Retinal pigment epithelial cell (primary cell): ENCODE data around the gene C11orf42.

Experiments
- DNase-seq: peaks from one replicate; pipeline ENCODE4 v3.0.0-alpha.2; 2010; ENCODE audit warnings: low read depth
- H3K4me3 ChIP-seq: 2 replicates; pipeline ENCODE4 v1.5.1; 2011; ENCODE audit warnings: mild to moderate bottlenecking, low read length, control low read depth, moderate library complexity
- TF ChIP-seq, protein P1 (sequence below): conservative IDR thresholded peaks from 2 replicates; pipeline ENCODE4 v1.5.1; 2011; ENCODE audit warnings: low read depth, low read length, control low read depth, inconsistent platforms

The C11orf42 gene

DNA sequence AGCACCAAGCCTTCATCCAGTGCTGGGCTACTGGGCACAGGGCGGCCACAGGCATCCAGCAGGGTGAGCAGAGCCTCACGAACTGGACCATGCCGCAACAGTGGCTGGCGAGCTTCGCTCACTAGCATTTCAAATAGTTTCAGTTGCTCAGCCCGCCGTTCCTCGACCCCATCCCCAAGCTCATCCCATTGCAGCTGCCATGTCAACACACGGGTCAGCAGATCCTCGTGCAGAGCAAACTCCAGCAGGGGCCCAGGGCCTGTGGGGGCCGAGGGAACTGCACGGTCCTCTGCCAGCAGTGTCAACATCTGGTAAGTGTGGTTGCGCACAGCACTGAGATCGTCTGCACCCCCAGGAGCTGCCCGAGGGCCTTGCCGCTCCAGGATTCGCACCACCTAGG, 18.5 kb downstream of the C11orf42 start:
- no peak for DNase-seq
- no peak overlapping the region for H3K4me3 ChIP-seq
- TF ChIP-seq, protein P1, sequence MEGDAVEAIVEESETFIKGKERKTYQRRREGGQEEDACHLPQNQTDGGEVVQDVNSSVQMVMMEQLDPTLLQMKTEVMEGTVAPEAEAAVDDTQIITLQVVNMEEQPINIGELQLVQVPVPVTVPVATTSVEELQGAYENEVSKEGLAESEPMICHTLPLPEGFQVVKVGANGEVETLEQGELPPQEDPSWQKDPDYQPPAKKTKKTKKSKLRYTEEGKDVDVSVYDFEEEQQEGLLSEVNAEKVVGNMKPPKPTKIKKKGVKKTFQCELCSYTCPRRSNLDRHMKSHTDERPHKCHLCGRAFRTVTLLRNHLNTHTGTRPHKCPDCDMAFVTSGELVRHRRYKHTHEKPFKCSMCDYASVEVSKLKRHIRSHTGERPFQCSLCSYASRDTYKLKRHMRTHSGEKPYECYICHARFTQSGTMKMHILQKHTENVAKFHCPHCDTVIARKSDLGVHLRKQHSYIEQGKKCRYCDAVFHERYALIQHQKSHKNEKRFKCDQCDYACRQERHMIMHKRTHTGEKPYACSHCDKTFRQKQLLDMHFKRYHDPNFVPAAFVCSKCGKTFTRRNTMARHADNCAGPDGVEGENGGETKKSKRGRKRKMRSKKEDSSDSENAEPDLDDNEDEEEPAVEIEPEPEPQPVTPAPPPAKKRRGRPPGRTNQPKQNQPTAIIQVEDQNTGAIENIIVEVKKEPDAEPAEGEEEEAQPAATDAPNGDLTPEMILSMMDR: no peak

DNA sequence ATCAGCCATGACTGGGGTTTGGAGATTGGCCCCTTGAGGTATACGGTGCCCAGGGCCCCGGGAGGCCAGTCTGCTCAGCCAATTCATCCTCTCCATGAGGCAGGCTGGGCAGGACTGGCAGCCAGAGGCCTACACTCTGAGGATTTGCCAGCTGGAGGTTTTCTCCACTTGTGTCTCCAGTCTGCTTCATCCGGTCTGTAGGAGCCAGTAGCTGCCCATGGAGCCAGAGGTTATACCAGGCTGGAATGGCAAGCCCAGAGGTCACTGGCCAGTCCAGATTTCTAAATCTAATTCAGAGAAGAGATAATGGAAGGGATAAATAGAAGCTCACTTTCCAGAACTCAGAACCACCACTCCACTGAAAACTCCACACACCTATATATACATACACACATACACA, 19.1 kb downstream of the C11orf42 start:
- no peak overlapping the region for H3K4me3 ChIP-seq
- no peak for DNase-seq
- TF ChIP-seq, protein P1: no peak

DNA sequence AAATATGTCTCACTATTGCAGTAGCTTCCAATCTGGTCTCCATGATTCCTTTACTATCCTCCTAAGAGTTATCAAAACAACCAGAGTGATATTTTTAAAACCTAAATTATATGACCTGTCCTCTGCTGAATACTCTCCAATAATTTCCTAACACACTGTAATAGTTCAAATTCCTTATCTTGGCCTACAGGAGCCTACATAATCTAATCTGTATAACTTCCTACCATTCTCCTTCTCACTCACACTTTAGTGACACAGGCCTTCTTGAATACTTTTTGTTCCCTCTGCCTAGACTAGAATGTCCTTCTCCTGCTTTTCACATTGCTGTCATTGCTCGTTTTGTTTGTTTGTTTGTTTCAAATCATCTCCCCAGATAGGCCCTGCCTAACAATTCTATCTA, 19.7 kb downstream of the C11orf42 start:
- no peak overlapping the region for H3K4me3 ChIP-seq
- TF ChIP-seq, protein P1: no peak
- DNase-seq: no peak

DNA sequence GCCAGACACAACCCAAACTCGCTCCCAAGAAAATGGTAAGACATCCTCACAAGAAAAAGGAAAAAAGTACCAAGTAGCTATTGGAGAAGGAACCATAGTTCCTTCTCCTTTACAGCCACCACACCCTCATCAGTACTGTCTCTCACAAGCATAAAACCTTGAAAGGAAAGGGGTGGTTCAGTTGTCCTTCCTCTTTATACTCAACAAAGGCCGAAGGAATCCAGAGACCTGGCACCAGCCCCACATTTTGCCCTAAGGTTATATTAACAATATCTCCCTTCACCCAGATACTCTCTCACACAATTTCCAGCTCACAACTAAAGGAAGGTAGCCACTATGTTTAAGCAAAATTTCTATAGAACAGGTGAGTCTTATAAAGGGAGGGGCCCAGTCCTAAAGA, 20.5 kb downstream of the C11orf42 start:
- DNase-seq: no peak
- no peak overlapping the region for H3K4me3 ChIP-seq
- TF ChIP-seq, protein P1: no peak

DNA sequence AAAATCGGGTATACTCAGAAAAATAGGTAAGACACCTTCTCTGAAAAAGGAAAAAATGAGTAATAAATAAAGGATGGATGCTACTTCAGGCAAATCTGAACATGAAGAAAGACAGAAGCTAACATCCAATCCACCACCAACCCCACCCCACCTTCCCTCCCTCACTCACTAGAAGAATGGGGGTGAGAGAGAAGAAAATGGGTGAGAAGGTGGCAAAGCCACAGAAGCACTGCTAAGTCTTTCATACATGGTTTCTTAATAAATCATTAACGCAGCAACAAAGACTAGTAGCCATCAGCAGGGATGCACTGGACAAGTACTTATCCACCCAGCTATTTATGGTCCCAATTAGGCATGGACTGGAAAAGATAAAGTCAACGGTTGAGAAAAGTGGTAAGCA, 23.2 kb downstream of the C11orf42 start:
- TF ChIP-seq, protein P1: no peak
- DNase-seq: no peak
- H3K4me3 ChIP-seq: no peak overlapping the region

DNA sequence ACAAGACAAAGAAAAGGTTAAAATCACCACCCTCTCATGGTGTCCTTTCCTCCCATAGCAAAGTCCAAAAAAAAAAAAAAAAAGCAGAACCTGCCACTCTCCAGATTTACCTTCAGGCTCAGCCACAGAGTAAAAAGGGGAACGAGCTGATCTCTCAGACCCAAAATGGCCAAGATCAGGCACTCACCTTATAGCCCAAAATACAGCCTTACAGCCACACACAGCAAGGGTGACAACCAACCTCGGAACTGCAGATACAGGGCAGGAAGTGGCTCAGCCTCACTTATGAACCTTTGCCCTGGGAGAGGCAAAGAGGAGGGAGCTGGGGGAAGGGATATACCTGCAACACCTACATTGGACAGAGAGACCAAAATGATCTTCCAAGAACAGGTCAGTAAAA, 24.6 kb downstream of the C11orf42 start:
- H3K4me3 ChIP-seq: no peak overlapping the region
- DNase-seq: no peak
- TF ChIP-seq, protein P1: no peak

DNA sequence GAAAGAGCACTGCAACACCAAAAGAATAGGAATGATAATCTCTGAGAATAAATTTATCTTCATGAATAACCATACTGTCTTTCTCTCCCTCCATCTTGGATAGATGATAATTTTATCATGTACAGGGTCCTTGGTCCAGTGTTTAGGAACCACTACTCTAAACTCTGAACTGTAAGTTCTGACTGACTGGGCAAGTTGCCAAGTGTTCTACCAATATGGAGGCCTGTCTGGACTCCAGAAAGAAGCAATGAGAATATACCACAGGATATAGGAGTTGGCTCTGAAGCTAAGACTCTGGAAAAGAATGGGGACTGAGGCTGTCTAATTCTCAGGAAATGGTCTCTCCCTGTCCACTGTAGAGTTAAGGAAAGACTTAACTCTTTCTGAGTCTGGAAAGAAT, 27.5 kb downstream of the C11orf42 start:
- TF ChIP-seq, protein P1: no peak
- no peak for DNase-seq

More for the DNA sequence above, 27.5 kb downstream of the C11orf42 start:
- H3K4me3 ChIP-seq: no peak overlapping the region
